Neural progenitor cell (in vitro differentiated cells): ENCODE measurements around the gene KLHL8.

Experiments
- CTCF ChIP-seq: fragments of 200-600 bp; sonication (generic); IDR thresholded peaks from 2 replicates; pipeline ENCODE4 v1.5.1; 2017; ENCODE audit warnings: antibody characterized with exemption, mild to moderate bottlenecking
- EZH2phosphoT487 ChIP-seq: fragments of 200-600 bp; sonication (generic); IDR thresholded peaks from 2 replicates; pipeline ENCODE4 v1.6.1; 2017; ENCODE audit warnings: antibody characterized with exemption

- no peak for TF ChIP-seq CTCF
- TF ChIP-seq EZH2phosphoT487: no peak
Observed at GRCh38 chr4:87120010-87120409, 100.4 kb downstream of the KLHL8 start.
